SK-N-SH treated with all-trans-retinoic acid at 6 μM for 48 hours (cell line): ENCODE measurements around the gene ST8SIA1.
"Not testable (repeated sequence)": the region's sequence is repeated elsewhere in the genome, so short reads cannot be mapped to it uniquely, and the experiment has no call there.

Experiments used
- ATAC-seq: fragments of 200-7000 bp; cut with Tn5 transposase; 3 replicates; pipeline ENCODE4 v1.9.1; 2020; ENCODE audit warnings: mild to moderate bottlenecking, moderate library complexity
- ARNTL ChIP-seq: fragments of 450-650 bp; formaldehyde crosslinking; IDR thresholded peaks from 2 replicates; pipeline ENCODE4 v1.5.0; 2020; ENCODE audit warnings: low read depth, mild to moderate bottlenecking, moderate library complexity, borderline replicate concordance
- CREB5 ChIP-seq: fragments of 250-450 bp; sonication (Bioruptor Pico); IDR thresholded peaks from 2 replicates; pipeline ENCODE4 v1.5.1; 2020; ENCODE audit warnings: low read depth, mild to moderate bottlenecking, moderate library complexity
- CSDC2 ChIP-seq: fragments of 250-450 bp; sonication (Bioruptor Pico); IDR thresholded peaks from 2 replicates; pipeline ENCODE4 v1.5.0; 2020; ENCODE audit warnings: mild to moderate bottlenecking, moderate library complexity
- ESRRG ChIP-seq: fragments of 250-450 bp; sonication (Bioruptor Pico); IDR thresholded peaks from 2 replicates; pipeline ENCODE4 v1.6.1; 2021; ENCODE audit warnings: mild to moderate bottlenecking
- OSR1 ChIP-seq: fragments of 250-450 bp; sonication (Bioruptor Pico); IDR thresholded peaks from 2 replicates; pipeline ENCODE4 v1.8.0; 2022; ENCODE audit warnings: moderate library complexity, mild to moderate bottlenecking, inconsistent platforms
- POU6F1 ChIP-seq: fragments of 250-450 bp; sonication (Bioruptor Pico); IDR thresholded peaks from 2 replicates; pipeline ENCODE4 v1.8.0; 2021; ENCODE audit warnings: low read depth, mild to moderate bottlenecking, moderate library complexity, borderline replicate concordance
- PPARA ChIP-seq: fragments of 250-450 bp; sonication (Bioruptor Pico); IDR thresholded peaks from 2 replicates; pipeline ENCODE4 v1.5.0; 2020; ENCODE audit warnings: mild to moderate bottlenecking, borderline replicate concordance
- TOX ChIP-seq: fragments of 250-450 bp; sonication (Bioruptor Pico); IDR thresholded peaks from 2 replicates; pipeline ENCODE4 v1.8.0; 2021; ENCODE audit warnings: mild to moderate bottlenecking, moderate library complexity, borderline replicate concordance
- ZC3H10 ChIP-seq: fragments of 250-450 bp; sonication (Bioruptor Pico); IDR thresholded peaks from 2 replicates; pipeline ENCODE4 v1.5.1; 2021; ENCODE audit warnings: mild to moderate bottlenecking, moderate library complexity
- ZFP3 ChIP-seq: fragments of 250-450 bp; sonication (Bioruptor Pico); IDR thresholded peaks from 2 replicates; pipeline ENCODE4 v1.5.0; 2020; ENCODE audit warnings: mild to moderate bottlenecking, moderate library complexity
- ZFP30 ChIP-seq: fragments of 450-650 bp; formaldehyde crosslinking; IDR thresholded peaks from 2 replicates; pipeline ENCODE4 v1.5.0; 2022; ENCODE audit warnings: mild to moderate bottlenecking, moderate library complexity
- ZNF70 ChIP-seq: fragments of 450-650 bp; formaldehyde crosslinking; IDR thresholded peaks from 2 replicates; pipeline ENCODE4 v1.5.0; 2020; ENCODE audit warnings: mild to moderate bottlenecking, moderate library complexity
- TF ChIP-seq, protein P1 (sequence below): fragments of 250-450 bp; sonication (Bioruptor Pico); IDR thresholded peaks from 2 replicates; pipeline ENCODE4 v1.8.0; 2020; ENCODE audit warnings: mild to moderate bottlenecking, moderate library complexity, borderline replicate concordance
- TF ChIP-seq, protein P2 (sequence below): fragments of 250-450 bp; sonication (Bioruptor Pico); IDR thresholded peaks from 2 replicates; pipeline ENCODE4 v1.5.0; 2020; ENCODE audit warnings: mild to moderate bottlenecking, moderate library complexity

The ST8SIA1 gene

GRCh38 chr12:22164139-22164538, 170.4 kb downstream of the ST8SIA1 start:
- TF ChIP-seq ARNTL (CRISPR knock-in tag) (no peak), CREB5 (no peak), ESRRG (CRISPR knock-in tag) (no peak), POU6F1 (CRISPR knock-in tag) (no peak), ZFP3 (no peak), ZFP30 (no peak), OSR1 (no peak), PPARA (CRISPR knock-in tag) (no peak), ZC3H10 (CRISPR knock-in tag) (no peak), CSDC2 (no peak), ZNF70 (CRISPR knock-in tag) (no peak)
- TF ChIP-seq, protein P1, sequence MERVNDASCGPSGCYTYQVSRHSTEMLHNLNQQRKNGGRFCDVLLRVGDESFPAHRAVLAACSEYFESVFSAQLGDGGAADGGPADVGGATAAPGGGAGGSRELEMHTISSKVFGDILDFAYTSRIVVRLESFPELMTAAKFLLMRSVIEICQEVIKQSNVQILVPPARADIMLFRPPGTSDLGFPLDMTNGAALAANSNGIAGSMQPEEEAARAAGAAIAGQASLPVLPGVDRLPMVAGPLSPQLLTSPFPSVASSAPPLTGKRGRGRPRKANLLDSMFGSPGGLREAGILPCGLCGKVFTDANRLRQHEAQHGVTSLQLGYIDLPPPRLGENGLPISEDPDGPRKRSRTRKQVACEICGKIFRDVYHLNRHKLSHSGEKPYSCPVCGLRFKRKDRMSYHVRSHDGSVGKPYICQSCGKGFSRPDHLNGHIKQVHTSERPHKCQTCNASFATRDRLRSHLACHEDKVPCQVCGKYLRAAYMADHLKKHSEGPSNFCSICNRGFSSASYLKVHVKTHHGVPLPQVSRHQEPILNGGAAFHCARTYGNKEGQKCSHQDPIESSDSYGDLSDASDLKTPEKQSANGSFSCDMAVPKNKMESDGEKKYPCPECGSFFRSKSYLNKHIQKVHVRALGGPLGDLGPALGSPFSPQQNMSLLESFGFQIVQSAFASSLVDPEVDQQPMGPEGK (CRISPR knock-in tag) = no peak
- ATAC-seq = no peak

DNA sequence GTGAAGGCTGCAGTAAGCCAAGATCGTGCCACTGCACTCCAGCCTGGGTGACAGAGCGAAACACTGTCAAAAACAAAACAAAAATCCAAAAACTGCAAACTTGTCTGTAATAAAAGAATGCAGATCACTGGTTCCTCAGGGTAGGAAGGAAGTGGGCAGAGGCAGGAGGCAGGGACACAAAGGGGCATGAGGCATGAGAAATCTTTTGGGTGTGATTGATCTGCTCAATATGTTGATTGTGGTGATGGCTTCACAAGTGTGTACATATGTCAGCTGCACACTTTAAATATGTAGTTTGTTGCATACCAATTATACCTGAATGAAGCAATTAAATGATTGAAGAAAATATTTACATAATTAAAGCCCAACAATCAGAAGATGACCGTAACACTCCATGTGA, 170.9 kb downstream of the ST8SIA1 start:
- no peak for ATAC-seq
- no peak for TF ChIP-seq POU6F1 (CRISPR knock-in tag)
- no peak for TF ChIP-seq TOX (CRISPR knock-in tag)
- no peak for TF ChIP-seq PPARA (CRISPR knock-in tag)
- no peak for TF ChIP-seq CSDC2

DNA sequence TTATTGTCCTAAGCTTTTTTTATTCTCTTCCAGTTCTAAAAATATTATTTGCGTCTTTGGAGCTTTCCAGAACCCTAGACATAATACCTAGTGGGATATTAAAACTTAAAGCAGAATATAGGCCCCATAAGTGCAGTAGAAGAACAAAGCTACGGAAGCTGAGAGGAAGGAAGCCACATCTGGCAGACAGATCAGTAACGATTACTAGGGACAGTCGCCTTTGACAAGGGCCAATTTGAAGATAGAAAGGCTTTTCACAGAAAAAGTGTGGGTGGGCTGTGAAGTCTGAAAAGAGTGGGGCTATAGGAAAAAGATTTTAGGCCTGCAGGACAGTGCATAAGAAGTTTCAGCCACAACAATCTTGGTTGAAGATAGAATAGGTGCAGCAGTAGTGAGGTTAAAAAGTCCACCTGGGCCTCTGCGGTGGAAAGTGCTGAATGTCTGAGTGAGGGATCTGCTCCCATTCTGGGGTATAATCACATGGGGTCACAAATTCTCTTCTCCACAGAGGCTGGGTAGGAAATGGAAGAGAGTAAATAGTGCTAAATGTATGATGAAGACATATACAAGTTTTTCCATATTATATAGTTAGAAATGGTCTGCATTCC, 174.0 kb downstream of the ST8SIA1 start:
- no peak for ATAC-seq
- no peak for TF ChIP-seq CREB5
- TF ChIP-seq ZFP3 = no peak
- TF ChIP-seq, protein P2, sequence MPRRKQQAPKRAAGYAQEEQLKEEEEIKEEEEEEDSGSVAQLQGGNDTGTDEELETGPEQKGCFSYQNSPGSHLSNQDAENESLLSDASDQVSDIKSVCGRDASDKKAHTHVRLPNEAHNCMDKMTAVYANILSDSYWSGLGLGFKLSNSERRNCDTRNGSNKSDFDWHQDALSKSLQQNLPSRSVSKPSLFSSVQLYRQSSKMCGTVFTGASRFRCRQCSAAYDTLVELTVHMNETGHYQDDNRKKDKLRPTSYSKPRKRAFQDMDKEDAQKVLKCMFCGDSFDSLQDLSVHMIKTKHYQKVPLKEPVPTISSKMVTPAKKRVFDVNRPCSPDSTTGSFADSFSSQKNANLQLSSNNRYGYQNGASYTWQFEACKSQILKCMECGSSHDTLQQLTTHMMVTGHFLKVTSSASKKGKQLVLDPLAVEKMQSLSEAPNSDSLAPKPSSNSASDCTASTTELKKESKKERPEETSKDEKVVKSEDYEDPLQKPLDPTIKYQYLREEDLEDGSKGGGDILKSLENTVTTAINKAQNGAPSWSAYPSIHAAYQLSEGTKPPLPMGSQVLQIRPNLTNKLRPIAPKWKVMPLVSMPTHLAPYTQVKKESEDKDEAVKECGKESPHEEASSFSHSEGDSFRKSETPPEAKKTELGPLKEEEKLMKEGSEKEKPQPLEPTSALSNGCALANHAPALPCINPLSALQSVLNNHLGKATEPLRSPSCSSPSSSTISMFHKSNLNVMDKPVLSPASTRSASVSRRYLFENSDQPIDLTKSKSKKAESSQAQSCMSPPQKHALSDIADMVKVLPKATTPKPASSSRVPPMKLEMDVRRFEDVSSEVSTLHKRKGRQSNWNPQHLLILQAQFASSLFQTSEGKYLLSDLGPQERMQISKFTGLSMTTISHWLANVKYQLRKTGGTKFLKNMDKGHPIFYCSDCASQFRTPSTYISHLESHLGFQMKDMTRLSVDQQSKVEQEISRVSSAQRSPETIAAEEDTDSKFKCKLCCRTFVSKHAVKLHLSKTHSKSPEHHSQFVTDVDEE (CRISPR knock-in tag) = no peak
- TF ChIP-seq CSDC2 = no peak
- TF ChIP-seq ESRRG (CRISPR knock-in tag) = no peak
- TF ChIP-seq PPARA (CRISPR knock-in tag) = no peak
- no peak for TF ChIP-seq ZC3H10 (CRISPR knock-in tag)
- TF ChIP-seq, all 23 proteins: peak for 0

DNA sequence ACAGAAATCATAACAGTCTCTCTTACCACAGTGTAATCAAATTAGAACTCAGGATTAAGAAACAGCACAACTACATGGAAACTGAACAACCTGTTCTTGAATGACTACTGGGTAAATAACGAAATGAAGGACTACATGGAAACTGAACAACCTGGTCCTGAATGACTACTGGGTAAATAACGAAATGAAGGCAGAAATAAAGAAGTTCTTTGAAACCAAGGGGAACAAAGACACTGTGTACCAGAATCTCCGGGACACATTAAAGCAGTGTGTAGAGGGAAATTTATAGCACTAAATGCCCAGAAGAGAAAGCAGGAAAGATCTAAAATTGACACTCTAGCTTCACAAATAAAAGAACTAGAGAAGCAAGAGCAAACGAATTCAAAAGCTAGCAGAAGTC, 185.2 kb downstream of the ST8SIA1 start:
- not testable (repeated sequence) for ATAC-seq

- not testable (repeated sequence) for ATAC-seq
Observed at GRCh38 chr12:22146686-22147085, 187.8 kb downstream of the ST8SIA1 start.
